BJ (cell line): Measurements from ENCODE around the gene NRN1. TPM values are rescaled to one million over a fixed set of nuclear protein-coding genes. Genes with fewer than 3 reads are reported as not detected.
A peak's percentile ranks its signal among the peaks of the same experiment; 100 is the strongest.

Experiments
- CTCF ChIA-PET: fragments of 350-600 bp; formaldehyde crosslinking; extraction: SDS; loops from one replicate; lab custom pipeline; 2021; ENCODE audit warnings: antibody characterized with exemption, inconsistent platforms; lab: Yijun Ruan, JAX
- POLR2A ChIA-PET: fragments of 300-600 bp; sonication (Branson Sonifier 250); formaldehyde crosslinking; extraction: SDS; loops from one replicate; lab custom pipeline; 2021; ENCODE audit warnings: antibody characterized with exemption; lab: Charles Lee
- DNase-seq: peaks from one replicate; pipeline ENCODE4 v3.0.0-alpha.2; 2011; ENCODE audit warnings: low read depth
- H3K27me3 ChIP-seq: 2 replicates; pipeline ENCODE4 v1.6.0; 2011; ENCODE audit warnings: low read length; ENCODE audit not compliant: control insufficient read depth, insufficient read depth
- H3K36me3 ChIP-seq: 2 replicates; pipeline ENCODE4 v1.5.1; 2011; ENCODE audit warnings: low read length; ENCODE audit not compliant: control insufficient read depth, insufficient read depth
- H3K4me3 ChIP-seq: 2 replicates; pipeline ENCODE4 v1.5.1; 2011; ENCODE audit warnings: low read depth, mild to moderate bottlenecking, control low read depth, low read length
- CTCF ChIP-seq: IDR thresholded peaks from 2 replicates; pipeline ENCODE4 v1.5.1; 2011; ENCODE audit warnings: low read depth, mild to moderate bottlenecking, control low read depth, inconsistent platforms, low read length, moderate library complexity; ENCODE audit not compliant: insufficient read depth
- polyA plus RNA-seq: library from polyadenylated mRNA; depleted of rRNA; stranded (reverse); fragments of >200 nt; gene quantifications from 2 replicates; pipeline ENCODE4 v1.2.3, GENCODE V29; 2011

Gene NRN1
- polyA plus RNA-seq, 1 experiment, result 1.1 TPM

GRCh38 chr6:5950361-5950785 is 56.4 kb downstream of the NRN1 start:
- CTCF ChIA-PET, result no interaction called here

More at GRCh38 chr6:5950361-5950785, 56.4 kb downstream of the NRN1 start:
- Histone ChIP-seq H3K4me3 (no peak overlapping the region), H3K27me3 (no peaks in the 10 kb centered on the region), H3K36me3 (no peaks in the 10 kb centered on the region)
- POLR2A ChIA-PET, result no interaction called here
- peak; percentile 21; the same call in 1 of the 2 replicates for TF ChIP-seq CTCF
- no peak for DNase-seq
